Fibroblast of the aortic adventitia (primary cell): Measurements from ENCODE around the gene CPXM2. TPM values are rescaled to one million over a fixed set of nuclear protein-coding genes. Genes with fewer than 3 reads are reported as not detected.
A peak's percentile ranks its signal among the peaks of the same experiment; 100 is the strongest.

Source experiments
- DNase-seq: peaks from one replicate; pipeline ENCODE4 v3.0.0-alpha.2; 2010; ENCODE audit warnings: low read depth
- H3K4me3 ChIP-seq: 2 replicates; pipeline ENCODE4 v1.5.1; 2011; ENCODE audit warnings: low read depth, mild to moderate bottlenecking, control low read depth, low read length, moderate library complexity
- total RNA-seq: library from RNA; depleted of rRNA; stranded (reverse); fragments of >200 nt; gene quantifications from 2 replicates; pipeline ENCODE4 v1.2.3, GENCODE V29; 2012; ENCODE audit warnings: low replicate concordance
- TF ChIP-seq, protein P1 (sequence below): IDR thresholded peaks from 2 replicates; pipeline ENCODE4 v1.5.1; 2011; ENCODE audit warnings: mild to moderate bottlenecking, low read length, control low read depth, inconsistent platforms; ENCODE audit not compliant: insufficient read depth

CPXM2 gene
- total RNA-seq, 1 donor: 64.0 TPM

DNA sequence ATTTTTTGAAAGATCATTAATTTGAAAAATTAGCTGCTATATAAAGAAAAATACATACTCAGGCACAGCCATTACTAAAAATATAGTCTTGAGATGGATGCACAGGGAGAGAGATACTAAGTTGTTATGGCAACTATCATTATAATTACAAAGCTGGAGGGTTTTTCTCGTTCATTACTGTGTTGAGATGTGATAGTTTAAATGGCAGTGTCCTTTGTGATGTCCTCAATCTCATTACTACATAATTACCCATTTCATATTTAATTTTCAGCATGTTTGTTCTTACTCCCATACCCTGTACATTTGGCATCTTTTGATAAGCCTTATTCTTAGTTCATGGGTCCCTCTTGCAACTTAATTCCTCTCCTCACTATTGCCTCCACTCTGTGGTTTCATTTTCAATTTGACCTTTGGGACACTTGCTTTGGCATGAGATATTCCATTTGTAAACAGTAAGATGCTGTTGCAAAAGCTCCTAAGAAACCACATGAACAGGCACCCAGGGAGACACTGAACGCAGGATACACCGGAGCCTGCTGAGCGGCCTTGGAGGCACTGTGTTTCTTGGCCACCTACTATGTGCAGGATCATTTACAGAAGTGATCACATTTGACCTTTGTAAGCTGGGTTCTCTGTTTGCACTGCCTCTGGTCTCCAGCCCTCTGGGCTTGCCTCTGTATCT is 4.8 kb upstream of the CPXM2 start:
- DNase-seq: no peak
- TF ChIP-seq, protein P1, sequence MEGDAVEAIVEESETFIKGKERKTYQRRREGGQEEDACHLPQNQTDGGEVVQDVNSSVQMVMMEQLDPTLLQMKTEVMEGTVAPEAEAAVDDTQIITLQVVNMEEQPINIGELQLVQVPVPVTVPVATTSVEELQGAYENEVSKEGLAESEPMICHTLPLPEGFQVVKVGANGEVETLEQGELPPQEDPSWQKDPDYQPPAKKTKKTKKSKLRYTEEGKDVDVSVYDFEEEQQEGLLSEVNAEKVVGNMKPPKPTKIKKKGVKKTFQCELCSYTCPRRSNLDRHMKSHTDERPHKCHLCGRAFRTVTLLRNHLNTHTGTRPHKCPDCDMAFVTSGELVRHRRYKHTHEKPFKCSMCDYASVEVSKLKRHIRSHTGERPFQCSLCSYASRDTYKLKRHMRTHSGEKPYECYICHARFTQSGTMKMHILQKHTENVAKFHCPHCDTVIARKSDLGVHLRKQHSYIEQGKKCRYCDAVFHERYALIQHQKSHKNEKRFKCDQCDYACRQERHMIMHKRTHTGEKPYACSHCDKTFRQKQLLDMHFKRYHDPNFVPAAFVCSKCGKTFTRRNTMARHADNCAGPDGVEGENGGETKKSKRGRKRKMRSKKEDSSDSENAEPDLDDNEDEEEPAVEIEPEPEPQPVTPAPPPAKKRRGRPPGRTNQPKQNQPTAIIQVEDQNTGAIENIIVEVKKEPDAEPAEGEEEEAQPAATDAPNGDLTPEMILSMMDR: no peak
- no peak overlapping the region for H3K4me3 ChIP-seq

DNA sequence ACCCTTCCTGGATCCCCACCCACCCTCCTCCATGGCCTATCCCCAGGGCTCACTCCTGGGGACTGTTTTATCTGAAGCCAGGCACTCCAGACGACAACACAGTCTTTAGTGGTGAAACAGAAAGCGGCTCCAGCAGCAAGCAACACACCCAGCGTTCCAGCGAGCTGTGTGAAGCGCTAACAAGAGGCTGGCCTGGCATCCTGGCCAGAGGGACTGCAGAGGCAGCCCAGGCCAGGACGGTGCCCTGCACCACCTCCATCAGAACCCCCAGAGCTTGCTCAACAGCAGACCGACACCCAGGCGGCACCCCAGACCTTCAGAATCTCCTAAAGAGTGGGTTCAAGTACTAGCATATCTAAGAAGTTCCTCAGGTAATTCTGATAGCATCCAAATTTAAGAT is 2.0 kb upstream of the CPXM2 start:
- H3K4me3 ChIP-seq: no peak overlapping the region
- TF ChIP-seq, protein P1: no peak
- no peak for DNase-seq

DNA sequence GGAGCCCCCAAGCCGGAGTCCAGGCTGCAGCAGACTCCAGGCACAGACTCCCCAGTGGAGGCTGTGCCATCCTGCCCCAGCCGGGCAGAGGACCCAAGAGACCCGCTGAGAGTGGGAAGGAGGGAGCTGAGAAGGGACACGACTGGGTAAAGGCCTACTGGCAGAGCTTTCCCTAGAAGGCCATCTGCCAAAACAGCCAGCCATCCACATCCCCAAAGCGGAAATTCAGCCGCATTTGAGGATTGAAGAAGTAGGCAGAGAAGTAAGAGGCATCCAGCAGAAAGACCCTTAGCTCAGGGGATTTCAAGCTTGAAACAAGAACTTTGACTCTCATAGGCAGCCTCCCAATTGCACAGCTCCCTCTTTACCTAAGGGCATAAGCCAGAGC is 857 bp downstream of the CPXM2 start:
- TF ChIP-seq, protein P1: no peak
- DNase-seq: peak; percentile 40
- H3K4me3 ChIP-seq: peak overlapping the region; percentile 63

DNA sequence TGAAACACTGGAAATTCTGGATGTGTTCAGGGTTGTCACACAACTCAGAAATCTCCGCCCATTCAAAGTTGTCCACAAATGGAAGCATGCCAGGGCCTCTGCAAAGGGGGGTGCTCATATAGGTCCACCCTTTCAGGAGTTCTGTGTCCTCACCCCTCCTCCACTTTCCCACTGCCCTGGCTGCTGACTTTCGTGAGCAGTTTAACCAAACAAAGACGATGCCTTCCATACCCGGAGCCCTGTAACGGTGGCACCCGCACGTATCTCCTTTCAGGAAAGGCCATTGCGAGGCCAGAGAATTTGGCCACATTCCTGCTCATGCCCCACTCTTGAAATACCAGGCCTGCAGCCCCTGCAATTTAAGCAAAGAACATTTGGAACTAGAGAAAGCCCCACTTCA is 1.4 kb downstream of the CPXM2 start:
- peak; percentile 50 for DNase-seq
- H3K4me3 ChIP-seq: peak overlapping the region; percentile 63

DNA sequence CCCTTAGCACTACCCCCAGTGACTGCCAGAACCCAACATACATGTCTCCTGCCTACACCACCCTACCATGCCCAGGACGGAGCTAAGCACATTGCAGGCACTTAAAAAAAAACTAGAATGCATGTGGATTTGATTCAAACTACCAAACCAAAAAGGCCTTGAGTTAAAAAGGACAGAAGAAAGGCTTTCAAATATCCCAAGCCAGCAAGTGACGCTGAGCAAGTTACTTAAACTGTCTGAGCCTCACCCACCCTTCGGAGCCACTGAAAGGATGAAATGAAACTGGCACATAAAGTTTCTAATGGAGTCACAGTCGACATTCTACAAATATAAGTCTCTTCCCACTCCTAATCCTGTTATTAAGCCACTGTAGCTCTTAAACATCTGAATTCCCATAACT is 1.8 kb downstream of the CPXM2 start:
- peak overlapping the region; percentile 63 for H3K4me3 ChIP-seq
- TF ChIP-seq, protein P1: no peak
- DNase-seq: no peak

More for the DNA sequence above, 1.4 kb downstream of the CPXM2 start:
- TF ChIP-seq, protein P1: no peak

DNA sequence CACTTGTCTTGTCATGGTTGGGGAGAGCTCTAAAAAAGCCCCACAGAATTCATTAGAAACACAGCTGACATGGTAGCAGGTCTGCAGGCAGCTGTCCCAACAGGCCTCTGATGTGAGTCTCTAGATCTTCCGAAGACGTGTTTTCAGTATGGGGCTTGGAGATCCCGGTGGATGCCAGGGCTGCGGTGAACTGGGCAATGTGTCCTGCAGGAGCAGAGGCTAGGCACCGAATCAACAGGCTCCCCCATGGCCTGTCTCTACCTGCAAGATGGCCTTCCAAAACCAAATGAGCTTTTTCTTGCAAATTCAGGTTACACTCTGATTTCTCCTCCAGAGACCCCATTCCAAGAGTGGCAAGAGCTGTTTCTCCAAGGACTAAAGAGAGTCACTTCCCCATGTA is 2.9 kb downstream of the CPXM2 start:
- no peak overlapping the region for H3K4me3 ChIP-seq
- TF ChIP-seq, protein P1: no peak
- DNase-seq: no peak

DNA sequence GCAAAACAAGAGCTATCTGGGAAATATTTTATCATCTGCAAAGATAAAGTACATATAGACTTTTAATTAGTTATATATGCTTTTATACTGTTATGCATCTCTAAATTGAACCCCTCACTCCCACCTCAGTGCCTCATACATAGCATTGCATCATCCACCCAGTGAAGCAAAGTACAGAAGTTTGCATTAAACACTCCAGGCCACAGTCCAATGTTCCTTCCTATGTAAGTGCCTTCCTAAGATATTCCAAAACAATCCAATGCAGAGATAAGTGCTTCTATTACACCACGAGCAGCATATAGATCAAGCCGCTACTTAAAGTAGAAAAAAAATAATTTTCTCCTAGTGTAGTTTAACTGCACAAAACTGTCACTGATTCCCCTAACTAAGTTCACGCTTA is 3.4 kb downstream of the CPXM2 start:
- TF ChIP-seq, protein P1: no peak
- no peak for DNase-seq
- no peak overlapping the region for H3K4me3 ChIP-seq
